ENCODE results near the gene AAK1. TPM values are rescaled to one million over a fixed set of nuclear protein-coding genes. Genes with fewer than 3 reads are reported as not detected.

AAK1 gene
- total RNA-seq, 1 experiment from 2014 or later: 75.8 TPM

GRCh38 chr2:69604026-69604678, 39.4 kb downstream of the AAK1 start:
- Mint-ChIP-seq H3K36me3 (ENCODE audit: insufficient read depth, unreplicated experiment) (peaks cover 16% of the 10 kb centered on the region), H3K27me3 (ENCODE audit: insufficient read depth, unreplicated experiment) (no peaks in the 10 kb centered on the region), H3K4me1 (ENCODE audit: insufficient read depth, unreplicated experiment) (peaks cover 12% of the 10 kb centered on the region), H3K27ac (ENCODE audit: low read depth, unreplicated experiment) (no peak overlapping the region), H3K4me3 (ENCODE audit: unreplicated experiment) (no peak overlapping the region), H3K9me3 (ENCODE audit: unreplicated experiment) (peaks cover 7% of the 10 kb centered on the region)
- ChIA-PET POLR2A (interaction anchor here (1.2 kb wide), 1 partner anchor 32 kb away, joined by 3 read pairs; no protein-coding TSS in a partner anchor), CTCF (interaction anchor here (1.3 to 1.5 kb wide), 2 partner anchors 38 to 39 kb away, joined by 4 to 5 read pairs; no protein-coding TSS in a partner anchor)
- no TSS peak for BruUV-seq (replicated peaks)
- intact Hi-C loops (cut with micrococcal nuclease): no loop called here
- TF ChIP-seq, protein P1, sequence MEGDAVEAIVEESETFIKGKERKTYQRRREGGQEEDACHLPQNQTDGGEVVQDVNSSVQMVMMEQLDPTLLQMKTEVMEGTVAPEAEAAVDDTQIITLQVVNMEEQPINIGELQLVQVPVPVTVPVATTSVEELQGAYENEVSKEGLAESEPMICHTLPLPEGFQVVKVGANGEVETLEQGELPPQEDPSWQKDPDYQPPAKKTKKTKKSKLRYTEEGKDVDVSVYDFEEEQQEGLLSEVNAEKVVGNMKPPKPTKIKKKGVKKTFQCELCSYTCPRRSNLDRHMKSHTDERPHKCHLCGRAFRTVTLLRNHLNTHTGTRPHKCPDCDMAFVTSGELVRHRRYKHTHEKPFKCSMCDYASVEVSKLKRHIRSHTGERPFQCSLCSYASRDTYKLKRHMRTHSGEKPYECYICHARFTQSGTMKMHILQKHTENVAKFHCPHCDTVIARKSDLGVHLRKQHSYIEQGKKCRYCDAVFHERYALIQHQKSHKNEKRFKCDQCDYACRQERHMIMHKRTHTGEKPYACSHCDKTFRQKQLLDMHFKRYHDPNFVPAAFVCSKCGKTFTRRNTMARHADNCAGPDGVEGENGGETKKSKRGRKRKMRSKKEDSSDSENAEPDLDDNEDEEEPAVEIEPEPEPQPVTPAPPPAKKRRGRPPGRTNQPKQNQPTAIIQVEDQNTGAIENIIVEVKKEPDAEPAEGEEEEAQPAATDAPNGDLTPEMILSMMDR (IDR thresholded peaks at IDR 0.05; ENCODE audit: unreplicated experiment): no peak
- DNase-seq (ENCODE audit: unreplicated experiment): no peak

DNA sequence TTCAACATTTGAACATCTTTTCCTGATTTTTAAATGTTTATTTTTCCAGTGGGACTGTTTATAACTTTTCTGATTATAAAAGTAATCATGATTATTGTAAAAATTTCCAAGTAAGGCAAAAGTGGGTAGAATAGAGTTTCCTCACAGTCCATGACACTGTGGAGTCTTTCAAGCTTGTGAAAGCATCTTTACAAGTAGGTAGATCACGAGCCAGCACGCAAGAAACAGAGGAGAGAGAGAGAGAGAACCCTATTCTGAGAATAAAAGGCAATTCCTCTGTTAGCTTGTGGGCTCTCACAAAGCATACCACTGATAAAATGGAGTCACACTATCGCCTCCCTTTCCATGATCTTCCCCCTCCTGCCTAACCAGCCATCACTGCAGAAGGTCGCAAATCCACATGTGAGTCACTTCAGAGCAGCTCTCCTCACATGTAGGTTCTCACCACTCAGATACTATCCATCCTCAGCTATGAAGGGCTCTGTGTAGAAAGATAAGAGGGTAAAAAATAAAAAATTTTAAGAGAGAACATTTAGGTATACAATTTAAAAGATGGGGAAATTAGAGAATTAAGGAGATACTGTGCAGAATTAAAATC, 40.3 kb downstream of the AAK1 start:
- DNase-seq (ENCODE audit: unreplicated experiment): no peak
- no TSS peak for BruUV-seq (replicated peaks)
- Mint-ChIP-seq H3K4me3 (ENCODE audit: unreplicated experiment) (no peak overlapping the region), H3K4me1 (ENCODE audit: insufficient read depth, unreplicated experiment) (peaks cover 12% of the 10 kb centered on the region), H3K27ac (ENCODE audit: low read depth, unreplicated experiment) (no peak overlapping the region), H3K36me3 (ENCODE audit: insufficient read depth, unreplicated experiment) (peaks cover 12% of the 10 kb centered on the region), H3K27me3 (ENCODE audit: insufficient read depth, unreplicated experiment) (no peaks in the 10 kb centered on the region), H3K9me3 (ENCODE audit: unreplicated experiment) (peaks cover 7% of the 10 kb centered on the region)
- TF ChIP-seq, protein P1 (IDR thresholded peaks at IDR 0.05; ENCODE audit: unreplicated experiment): no peak
- ChIA-PET POLR2A (interaction anchor here (1.2 kb wide), 1 partner anchor 33 kb away, joined by 3 read pairs; no protein-coding TSS in a partner anchor), CTCF (interaction anchor here (1.3 kb wide), 1 partner anchor 38 kb away, joined by 5 read pairs; no protein-coding TSS in a partner anchor)
- intact Hi-C loops (cut with micrococcal nuclease): no loop called here

- Mint-ChIP-seq H3K27me3 (ENCODE audit: insufficient read depth, unreplicated experiment) (no peaks in the 10 kb centered on the region), H3K27ac (ENCODE audit: low read depth, unreplicated experiment) (no peak overlapping the region), H3K4me3 (ENCODE audit: unreplicated experiment) (no peak overlapping the region), H3K9me3 (ENCODE audit: unreplicated experiment) (peaks cover 6% of the 10 kb centered on the region), H3K4me1 (ENCODE audit: insufficient read depth, unreplicated experiment) (peaks cover 12% of the 10 kb centered on the region), H3K36me3 (ENCODE audit: insufficient read depth, unreplicated experiment) (peaks cover 10% of the 10 kb centered on the region)
- ChIA-PET CTCF (no interaction called here), POLR2A (interaction anchor here (1.2 to 3.0 kb wide), 4 partner anchors 13 to 31 kb away, joined by 3 to 11 read pairs (median 3); no protein-coding TSS in a partner anchor)
- DNase-seq (ENCODE audit: unreplicated experiment): peak; percentile 51
- no TSS peak for BruUV-seq (replicated peaks)
- TF ChIP-seq, protein P1 (IDR thresholded peaks at IDR 0.05; ENCODE audit: unreplicated experiment): no peak
- intact Hi-C loops (cut with micrococcal nuclease): no loop called here
Measured at GRCh38 chr2:69601179-69601612, 42.3 kb downstream of the AAK1 start.

GRCh38 chr2:69600425-69600824, 43.1 kb downstream of the AAK1 start:
- H3K4me3 Mint-ChIP-seq (ENCODE audit: unreplicated experiment): no peak overlapping the region
- H3K4me1 Mint-ChIP-seq (ENCODE audit: insufficient read depth, unreplicated experiment): peaks cover 12% of the 10 kb centered on the region
- peaks cover 10% of the 10 kb centered on the region for H3K36me3 Mint-ChIP-seq (ENCODE audit: insufficient read depth, unreplicated experiment)
- ChIA-PET CTCF (no interaction called here), POLR2A (interaction anchor here (1.2 to 3.0 kb wide), 4 partner anchors 13 to 31 kb away, joined by 3 to 11 read pairs (median 3); no protein-coding TSS in a partner anchor)
- H3K9me3 Mint-ChIP-seq (ENCODE audit: unreplicated experiment): no peaks in the 10 kb centered on the region
- BruUV-seq (replicated peaks): no TSS peak
- no peak overlapping the region for H3K27ac Mint-ChIP-seq (ENCODE audit: low read depth, unreplicated experiment)
- H3K27me3 Mint-ChIP-seq (ENCODE audit: insufficient read depth, unreplicated experiment): no peaks in the 10 kb centered on the region
- intact Hi-C loops (cut with micrococcal nuclease): no loop called here
- TF ChIP-seq, protein P1 (IDR thresholded peaks at IDR 0.05; ENCODE audit: unreplicated experiment): no peak
- DNase-seq (ENCODE audit: unreplicated experiment): no peak

All from MCF 10A (cell line).